Neural cell (in vitro differentiated cells): ENCODE measurements around the gene CRLF3. TPM values are rescaled to one million over a fixed set of nuclear protein-coding genes. Genes with fewer than 3 reads are reported as not detected.
A peak's percentile ranks its signal among the peaks of the same experiment; 100 is the strongest.

Source experiments
- H2AFZ ChIP-seq: fragments of 200-600, 300-800 bp; sonication (generic), shearing (Covaris generic); 2 replicates; pipeline ENCODE4 v1.6.0; 2014; ENCODE audit warnings: low read depth, mild to moderate bottlenecking, antibody characterized with exemption, low read length, moderate library complexity
- H3F3A ChIP-seq: fragments of 200-600 bp; shearing (Covaris generic); 2 replicates; pipeline ENCODE4 v1.6.1; 2016; ENCODE audit warnings: mild to moderate bottlenecking, moderate library complexity, mixed read lengths, antibody characterized with exemption, low read length; ENCODE audit not compliant: insufficient read depth, poor library complexity, severe bottlenecking
- H3K27ac ChIP-seq: fragments of 200-600, 300-800 bp; sonication (generic), shearing (Covaris generic); 2 replicates; pipeline ENCODE4 v1.5.1; 2014; ENCODE audit warnings: mild to moderate bottlenecking, low read length, moderate library complexity
- H3K27me3 ChIP-seq: fragments of 300-800, 200-600 bp; sonication (generic), shearing (Covaris generic); 2 replicates; pipeline ENCODE4 v1.6.0; 2014; ENCODE audit warnings: mild to moderate bottlenecking, low read depth, low read length, moderate library complexity; ENCODE audit not compliant: insufficient read depth
- H3K36me3 ChIP-seq: fragments of 300-800, 200-600 bp; sonication (generic), shearing (Covaris generic); 2 replicates; pipeline ENCODE4 v1.5.1; 2014; ENCODE audit warnings: mild to moderate bottlenecking, antibody characterized with exemption, low read length, moderate library complexity; ENCODE audit not compliant: insufficient read depth
- H3K4me2 ChIP-seq: fragments of 300-800, 200-600 bp; sonication (generic), shearing (Covaris generic); 2 replicates; pipeline ENCODE4 v1.6.0; 2014; ENCODE audit warnings: mild to moderate bottlenecking, low read length
- H3K4me3 ChIP-seq: fragments of 300-800, 200-600 bp; sonication (generic), shearing (Covaris generic); 2 replicates; pipeline ENCODE4 v1.5.1; 2014; ENCODE audit warnings: mild to moderate bottlenecking, low read length, moderate library complexity
- H3K79me2 ChIP-seq: fragments of 200-600 bp; shearing (Covaris generic); replicated peaks from 2 replicates; pipeline ENCODE4 v1.6.0; 2014; ENCODE audit warnings: mild to moderate bottlenecking, low read length, moderate library complexity; ENCODE audit not compliant: insufficient read depth
- H3K9ac ChIP-seq: fragments of 300-800, 200-600 bp; sonication (generic), shearing (Covaris generic); 2 replicates; pipeline ENCODE4 v1.6.1; 2016; ENCODE audit warnings: mild to moderate bottlenecking, low read length, mixed read lengths
- H3K9me2 ChIP-seq: fragments of 200-600 bp; shearing (Covaris generic); 2 replicates; pipeline ENCODE4 v1.6.1; 2016; ENCODE audit warnings: mild to moderate bottlenecking, low read length, mixed read lengths; ENCODE audit not compliant: insufficient read depth
- H3K9me3 ChIP-seq: fragments of 200-600, 300-800 bp; sonication (generic), shearing (Covaris generic); 2 replicates; pipeline ENCODE4 v1.6.1; 2016; ENCODE audit warnings: mild to moderate bottlenecking, mixed run types, low read length, moderate library complexity, mixed read lengths
- H4K20me1 ChIP-seq: fragments of 200-600 bp; shearing (Covaris generic); 2 replicates; pipeline ENCODE4 v1.6.1; 2016; ENCODE audit warnings: mild to moderate bottlenecking, mixed run types; ENCODE audit not compliant: insufficient read depth
- EP300 ChIP-seq: fragments of 450-650 bp; conservative IDR thresholded peaks from 2 replicates; pipeline ENCODE4 v1.6.1; 2014; ENCODE audit warnings: antibody characterized with exemption, mild to moderate bottlenecking, moderate library complexity; ENCODE audit not compliant: poor library complexity, severe bottlenecking
- EZH2 ChIP-seq: fragments of 200-600, 300-800 bp; shearing (Covaris generic), sonication (generic); IDR thresholded peaks from 2 replicates; pipeline ENCODE4 v1.6.1; 2014; ENCODE audit warnings: antibody characterized with exemption, low read length, borderline replicate concordance, mild to moderate bottlenecking; ENCODE audit not compliant: insufficient read depth, poor library complexity, severe bottlenecking
- MXI1 ChIP-seq: fragments of 450-650 bp; conservative IDR thresholded peaks from 2 replicates; pipeline ENCODE4 v1.6.1; 2014; ENCODE audit warnings: antibody characterized with exemption, mild to moderate bottlenecking; ENCODE audit not compliant: poor library complexity, severe bottlenecking
- POLR2AphosphoS5 ChIP-seq: IDR thresholded peaks from 2 replicates; pipeline ENCODE4 v1.6.1; 2012
- RAD21 ChIP-seq: fragments of 450-650 bp; conservative IDR thresholded peaks from 2 replicates; pipeline ENCODE4 v1.6.1; 2014; ENCODE audit warnings: antibody characterized with exemption, mild to moderate bottlenecking, moderate library complexity
- SMC3 ChIP-seq: fragments of 450-650 bp; conservative IDR thresholded peaks from 2 replicates; pipeline ENCODE4 v1.6.1; 2014; ENCODE audit warnings: antibody characterized with exemption, mild to moderate bottlenecking, moderate library complexity; ENCODE audit not compliant: poor library complexity
- TAF1 ChIP-seq: IDR thresholded peaks from 2 replicates; pipeline ENCODE4 v1.6.1; 2012; ENCODE audit warnings: low read depth
- polyA plus RNA-seq: library from polyadenylated mRNA; depleted of rRNA; stranded (reverse); fragments of >200 nt; gene quantifications from 2 replicates; pipeline ENCODE4 v1.2.3, GENCODE V29; 2014
- TF ChIP-seq, protein P1 (sequence below): fragments of 450-650 bp; IDR thresholded peaks from 2 replicates; pipeline ENCODE4 v1.5.1; 2014; ENCODE audit warnings: antibody characterized with exemption, mild to moderate bottlenecking, moderate library complexity; ENCODE audit not compliant: poor library complexity, severe bottlenecking
- TF ChIP-seq, protein P2 (sequence below): IDR thresholded peaks from 2 replicates; pipeline ENCODE4 v1.6.1; 2012; ENCODE audit warnings: borderline replicate concordance

The CRLF3 gene
- polyA plus RNA-seq, 1 donor from 2014 or later = 6.7 TPM

DNA sequence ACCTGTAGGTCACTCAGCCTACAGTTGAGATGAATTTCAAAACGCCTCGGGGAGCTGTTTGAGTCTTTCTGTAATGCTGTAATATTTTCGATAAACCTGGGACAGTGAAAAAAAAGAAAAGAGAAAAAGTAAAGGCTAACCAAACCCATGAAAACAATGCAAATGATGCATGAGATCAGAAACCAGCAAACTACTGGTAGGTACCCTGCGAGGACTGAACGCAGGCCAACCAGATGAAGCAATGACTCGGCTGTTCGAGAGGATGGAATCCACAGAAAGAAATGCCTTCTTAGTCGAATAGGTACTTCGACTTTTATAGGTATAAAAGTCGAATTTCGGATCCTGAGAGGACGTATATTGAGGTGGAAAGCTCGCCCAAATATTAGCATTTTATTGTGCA is 6.8 kb upstream of the CRLF3 start:
- Histone ChIP-seq H3K79me2 (peaks cover 22% of the 10 kb centered on the region), H3K9ac (peak overlapping the region; percentile 45), H3K27me3 (no peaks in the 10 kb centered on the region), H3K9me2 (no peaks in the 10 kb centered on the region), H3K27ac (no peak overlapping the region), H3K4me2 (peak overlapping the region; percentile 52), H3K36me3 (no peaks in the 10 kb centered on the region), H2AFZ (peak overlapping the region; percentile 58), H3F3A (no peaks in the 10 kb centered on the region), H3K9me3 (no peaks in the 10 kb centered on the region), H4K20me1 (no peaks in the 10 kb centered on the region), H3K4me3 (peak overlapping the region; percentile 90)
- TF ChIP-seq EP300 = no peak
- TF ChIP-seq, protein P1, sequence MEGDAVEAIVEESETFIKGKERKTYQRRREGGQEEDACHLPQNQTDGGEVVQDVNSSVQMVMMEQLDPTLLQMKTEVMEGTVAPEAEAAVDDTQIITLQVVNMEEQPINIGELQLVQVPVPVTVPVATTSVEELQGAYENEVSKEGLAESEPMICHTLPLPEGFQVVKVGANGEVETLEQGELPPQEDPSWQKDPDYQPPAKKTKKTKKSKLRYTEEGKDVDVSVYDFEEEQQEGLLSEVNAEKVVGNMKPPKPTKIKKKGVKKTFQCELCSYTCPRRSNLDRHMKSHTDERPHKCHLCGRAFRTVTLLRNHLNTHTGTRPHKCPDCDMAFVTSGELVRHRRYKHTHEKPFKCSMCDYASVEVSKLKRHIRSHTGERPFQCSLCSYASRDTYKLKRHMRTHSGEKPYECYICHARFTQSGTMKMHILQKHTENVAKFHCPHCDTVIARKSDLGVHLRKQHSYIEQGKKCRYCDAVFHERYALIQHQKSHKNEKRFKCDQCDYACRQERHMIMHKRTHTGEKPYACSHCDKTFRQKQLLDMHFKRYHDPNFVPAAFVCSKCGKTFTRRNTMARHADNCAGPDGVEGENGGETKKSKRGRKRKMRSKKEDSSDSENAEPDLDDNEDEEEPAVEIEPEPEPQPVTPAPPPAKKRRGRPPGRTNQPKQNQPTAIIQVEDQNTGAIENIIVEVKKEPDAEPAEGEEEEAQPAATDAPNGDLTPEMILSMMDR = no peak
- TF ChIP-seq EZH2 = no peak
- no peak for TF ChIP-seq POLR2AphosphoS5
- TF ChIP-seq RAD21 = no peak
- no peak for TF ChIP-seq TAF1
- no peak for TF ChIP-seq SMC3
- no peak for TF ChIP-seq MXI1
- TF ChIP-seq, protein P2, sequence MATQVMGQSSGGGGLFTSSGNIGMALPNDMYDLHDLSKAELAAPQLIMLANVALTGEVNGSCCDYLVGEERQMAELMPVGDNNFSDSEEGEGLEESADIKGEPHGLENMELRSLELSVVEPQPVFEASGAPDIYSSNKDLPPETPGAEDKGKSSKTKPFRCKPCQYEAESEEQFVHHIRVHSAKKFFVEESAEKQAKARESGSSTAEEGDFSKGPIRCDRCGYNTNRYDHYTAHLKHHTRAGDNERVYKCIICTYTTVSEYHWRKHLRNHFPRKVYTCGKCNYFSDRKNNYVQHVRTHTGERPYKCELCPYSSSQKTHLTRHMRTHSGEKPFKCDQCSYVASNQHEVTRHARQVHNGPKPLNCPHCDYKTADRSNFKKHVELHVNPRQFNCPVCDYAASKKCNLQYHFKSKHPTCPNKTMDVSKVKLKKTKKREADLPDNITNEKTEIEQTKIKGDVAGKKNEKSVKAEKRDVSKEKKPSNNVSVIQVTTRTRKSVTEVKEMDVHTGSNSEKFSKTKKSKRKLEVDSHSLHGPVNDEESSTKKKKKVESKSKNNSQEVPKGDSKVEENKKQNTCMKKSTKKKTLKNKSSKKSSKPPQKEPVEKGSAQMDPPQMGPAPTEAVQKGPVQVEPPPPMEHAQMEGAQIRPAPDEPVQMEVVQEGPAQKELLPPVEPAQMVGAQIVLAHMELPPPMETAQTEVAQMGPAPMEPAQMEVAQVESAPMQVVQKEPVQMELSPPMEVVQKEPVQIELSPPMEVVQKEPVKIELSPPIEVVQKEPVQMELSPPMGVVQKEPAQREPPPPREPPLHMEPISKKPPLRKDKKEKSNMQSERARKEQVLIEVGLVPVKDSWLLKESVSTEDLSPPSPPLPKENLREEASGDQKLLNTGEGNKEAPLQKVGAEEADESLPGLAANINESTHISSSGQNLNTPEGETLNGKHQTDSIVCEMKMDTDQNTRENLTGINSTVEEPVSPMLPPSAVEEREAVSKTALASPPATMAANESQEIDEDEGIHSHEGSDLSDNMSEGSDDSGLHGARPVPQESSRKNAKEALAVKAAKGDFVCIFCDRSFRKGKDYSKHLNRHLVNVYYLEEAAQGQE = no peak

DNA sequence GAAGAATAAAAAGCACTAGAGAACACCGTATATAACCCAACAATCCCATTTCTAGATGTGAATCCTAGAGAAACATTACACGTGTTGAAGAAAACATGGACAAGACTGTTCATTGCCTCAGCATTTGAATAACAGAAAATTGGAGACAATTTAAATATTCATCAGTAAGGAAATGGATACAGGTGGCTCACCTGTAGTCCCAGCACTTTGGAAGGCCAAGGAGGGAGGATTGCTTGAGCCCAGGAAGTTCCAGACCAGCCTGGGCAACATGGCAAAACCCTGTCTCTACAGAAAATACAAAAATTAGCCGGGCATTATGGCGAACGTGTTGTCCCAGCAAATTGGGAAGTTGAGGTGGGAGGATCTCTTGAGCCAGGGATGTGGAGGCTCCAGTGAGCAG is 4.5 kb upstream of the CRLF3 start:
- Histone ChIP-seq H3K4me3 (no peak overlapping the region), H2AFZ (no peak overlapping the region), H3K36me3 (no peaks in the 10 kb centered on the region), H3F3A (no peaks in the 10 kb centered on the region), H3K27ac (no peak overlapping the region), H3K79me2 (peaks cover 22% of the 10 kb centered on the region), H3K27me3 (no peaks in the 10 kb centered on the region), H3K9me2 (no peaks in the 10 kb centered on the region), H3K9ac (no peak overlapping the region), H4K20me1 (no peaks in the 10 kb centered on the region), H3K4me2 (no peak overlapping the region), H3K9me3 (no peaks in the 10 kb centered on the region)
- TF ChIP-seq MXI1 (no peak), EZH2 (no peak), EP300 (no peak), SMC3 (no peak)

DNA sequence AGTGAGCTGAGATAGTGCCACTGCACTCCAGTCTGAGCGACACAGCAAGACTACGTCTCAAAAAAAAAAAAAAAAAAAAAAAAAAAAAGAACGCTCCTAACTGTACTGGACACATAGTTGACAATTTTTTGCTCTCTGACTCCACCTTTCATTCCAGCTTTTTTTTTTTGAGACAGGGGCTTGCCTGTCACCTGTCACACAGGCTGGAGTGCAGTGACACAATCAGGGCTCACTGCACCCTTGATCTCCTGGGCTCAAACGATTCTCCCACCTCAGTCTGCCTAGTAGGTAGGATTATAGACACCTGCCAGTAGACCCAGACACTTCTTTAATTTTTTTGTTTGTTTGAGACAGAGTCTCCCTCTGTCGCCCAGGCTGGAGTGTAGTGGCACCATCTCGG is 2.6 kb upstream of the CRLF3 start:
- H3K27ac ChIP-seq = no peak overlapping the region
- peaks cover 17% of the 10 kb centered on the region for H3K79me2 ChIP-seq
- TF ChIP-seq SMC3 (no peak), EZH2 (no peak), RAD21 (no peak), TAF1 (no peak), EP300 (no peak), MXI1 (no peak), POLR2AphosphoS5 (no peak)
- TF ChIP-seq, protein P2 = no peak
- TF ChIP-seq, protein P1 = no peak
- no peaks in the 10 kb centered on the region for H3K9me2 ChIP-seq
- no peak overlapping the region for H3K4me2 ChIP-seq
- H3K9ac ChIP-seq = no peak overlapping the region
- no peaks in the 10 kb centered on the region for H4K20me1 ChIP-seq
- no peaks in the 10 kb centered on the region for H3K36me3 ChIP-seq
- no peaks in the 10 kb centered on the region for H3K9me3 ChIP-seq
- H2AFZ ChIP-seq = no peak overlapping the region
- no peaks in the 10 kb centered on the region for H3F3A ChIP-seq
- no peaks in the 10 kb centered on the region for H3K27me3 ChIP-seq
- no peak overlapping the region for H3K4me3 ChIP-seq
